Osteoblast (primary cell): ENCODE measurements around the gene SORCS3. TPM values are rescaled to one million over a fixed set of nuclear protein-coding genes. Genes with fewer than 3 reads are reported as not detected.

Experiments
- DNase-seq: peaks from one replicate; pipeline ENCODE4 v3.0.0; 2011; ENCODE audit warnings: low spot score, mixed read lengths; ENCODE audit not compliant: insufficient read length; ENCODE audit errors: missing footprints
- H2AFZ ChIP-seq: 2 replicates; pipeline ENCODE4 v1.6.0; 2011; ENCODE audit warnings: mild to moderate bottlenecking, low read length
- H3K27ac ChIP-seq: 2 replicates; pipeline ENCODE4 v1.5.1; 2011; ENCODE audit warnings: mild to moderate bottlenecking, low read depth, low read length, moderate library complexity
- H3K27me3 ChIP-seq: 2 replicates; pipeline ENCODE4 v1.6.0; 2012; ENCODE audit warnings: mild to moderate bottlenecking, control low read depth, inconsistent platforms, low read length, moderate library complexity; ENCODE audit not compliant: insufficient read depth
- H3K36me3 ChIP-seq: 2 replicates; pipeline ENCODE4 v1.5.1; 2011; ENCODE audit warnings: mild to moderate bottlenecking, low read length, control low read depth, moderate library complexity; ENCODE audit not compliant: insufficient read depth
- H3K4me1 ChIP-seq: 2 replicates; pipeline ENCODE4 v1.5.1; 2011; ENCODE audit warnings: mild to moderate bottlenecking, low read length, control low read depth, moderate library complexity; ENCODE audit not compliant: insufficient read depth
- H3K4me2 ChIP-seq: 2 replicates; pipeline ENCODE4 v1.6.0; 2011; ENCODE audit warnings: mild to moderate bottlenecking, low read length; ENCODE audit not compliant: insufficient read depth
- H3K4me3 ChIP-seq: fragments of 200-600 bp; sonication (generic); 3 replicates; pipeline ENCODE4 v1.5.1; 2012; ENCODE audit warnings: mild to moderate bottlenecking, low read length, inconsistent platforms; ENCODE audit not compliant: insufficient read depth
- H3K79me2 ChIP-seq: 2 replicates; pipeline ENCODE4 v1.6.0; 2012; ENCODE audit warnings: mild to moderate bottlenecking, low read length, control low read depth, inconsistent platforms; ENCODE audit not compliant: insufficient read depth
- H3K9me3 ChIP-seq: 2 replicates; pipeline ENCODE4 v1.5.1; 2011; ENCODE audit warnings: low read depth, low read length, control low read depth
- H4K20me1 ChIP-seq: 2 replicates; pipeline ENCODE4 v1.6.0; 2012; ENCODE audit warnings: mild to moderate bottlenecking, low read length, control low read depth; ENCODE audit not compliant: insufficient read depth
- CTCF ChIP-seq: IDR thresholded peaks from 2 replicates; pipeline ENCODE4 v1.5.1; 2011; ENCODE audit warnings: mild to moderate bottlenecking, low read depth, low read length, moderate library complexity; ENCODE audit errors: extremely low read depth
- total RNA-seq: library from RNA; depleted of rRNA; stranded (reverse); fragments of >200 nt; gene quantifications from 2 replicates; pipeline ENCODE4 v1.2.3, GENCODE V29; 2012

The SORCS3 gene
- total RNA-seq, 1 donor, result not detected

- Histone ChIP-seq H3K27ac (no peak overlapping the region), H3K79me2 (no peaks in the 10 kb centered on the region), H3K4me3 (no peak overlapping the region), H3K4me1 (no peaks in the 10 kb centered on the region), H3K4me2 (no peak overlapping the region), H3K36me3 (no peaks in the 10 kb centered on the region), H3K9me3 (no peaks in the 10 kb centered on the region), H3K27me3 (no peaks in the 10 kb centered on the region), H2AFZ (no peak overlapping the region), H4K20me1 (no peaks in the 10 kb centered on the region)
- no peak for TF ChIP-seq CTCF
- no peak for DNase-seq
Measured at GRCh38 chr10:105192861-105193260, 551.8 kb downstream of the SORCS3 start.

DNA sequence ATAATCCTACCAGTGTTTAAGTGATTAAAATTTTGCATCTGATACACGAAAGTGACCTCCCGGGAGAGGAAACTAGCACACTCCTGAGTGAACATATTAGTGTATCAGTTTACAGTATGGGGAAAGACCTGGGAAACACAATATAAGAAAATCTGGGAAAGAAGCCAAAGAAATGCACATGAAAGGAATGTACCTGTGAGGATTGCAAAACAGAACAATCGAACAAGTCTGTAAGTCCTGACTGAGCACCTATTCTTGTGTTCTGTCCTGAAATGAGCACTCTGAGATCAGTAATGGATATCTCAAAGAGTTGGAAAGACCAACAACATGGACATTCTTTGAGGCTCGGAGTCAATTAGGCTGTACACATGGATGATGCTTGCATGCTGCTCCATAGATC, 554.7 kb downstream of the SORCS3 start:
- Histone ChIP-seq H4K20me1 (no peaks in the 10 kb centered on the region), H3K79me2 (no peaks in the 10 kb centered on the region), H3K36me3 (no peaks in the 10 kb centered on the region), H3K4me2 (no peak overlapping the region), H3K4me1 (no peaks in the 10 kb centered on the region), H3K9me3 (no peaks in the 10 kb centered on the region), H3K4me3 (no peak overlapping the region), H3K27me3 (no peaks in the 10 kb centered on the region), H3K27ac (no peak overlapping the region), H2AFZ (no peak overlapping the region)
- no peak for DNase-seq
- no peak for TF ChIP-seq CTCF

DNA sequence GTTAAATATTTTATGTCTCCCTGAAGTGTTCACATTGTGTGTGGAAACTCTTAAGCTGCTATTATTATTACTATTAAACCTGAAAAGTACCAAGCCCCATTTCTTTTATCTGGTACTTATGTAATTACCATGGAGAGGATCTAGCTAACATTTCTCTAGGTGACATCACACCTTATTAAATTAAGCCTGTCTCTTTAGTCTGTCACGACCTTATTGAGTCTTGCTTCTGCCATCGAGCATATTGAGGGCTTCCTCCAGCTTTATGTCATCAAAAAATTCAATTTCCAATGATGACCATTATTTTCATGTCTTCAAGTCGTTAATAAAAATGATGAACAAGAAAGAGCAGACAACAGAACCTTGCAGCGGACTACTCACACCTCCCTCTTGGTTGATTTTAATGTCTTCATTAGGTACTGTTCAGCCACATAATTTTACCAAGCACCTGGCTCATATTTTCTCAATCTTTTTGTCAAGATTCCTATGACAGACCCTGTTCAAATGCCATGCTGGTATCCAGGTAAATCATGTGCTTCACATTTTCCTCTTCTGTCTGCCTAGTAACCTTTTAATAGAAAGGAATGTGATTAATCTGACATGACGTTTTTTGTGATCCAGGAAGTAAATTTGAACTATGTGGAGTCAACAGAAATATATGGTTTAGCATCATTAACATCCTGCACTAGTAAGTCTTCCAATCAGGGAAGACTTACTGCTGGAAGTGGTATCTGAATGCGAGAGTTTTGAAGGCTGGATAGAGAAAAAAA, 556.7 kb downstream of the SORCS3 start:
- H3K79me2 ChIP-seq, result no peaks in the 10 kb centered on the region
- H3K4me1 ChIP-seq, result no peaks in the 10 kb centered on the region
- TF ChIP-seq CTCF, result no peak
- DNase-seq, result peak; percentile 11
- no peak overlapping the region for H3K4me2 ChIP-seq
- H4K20me1 ChIP-seq, result no peaks in the 10 kb centered on the region
- no peak overlapping the region for H3K27ac ChIP-seq
- no peaks in the 10 kb centered on the region for H3K27me3 ChIP-seq
- H3K36me3 ChIP-seq, result no peaks in the 10 kb centered on the region
- H3K9me3 ChIP-seq, result no peaks in the 10 kb centered on the region
- H3K4me3 ChIP-seq, result no peak overlapping the region
- no peak overlapping the region for H2AFZ ChIP-seq

DNA sequence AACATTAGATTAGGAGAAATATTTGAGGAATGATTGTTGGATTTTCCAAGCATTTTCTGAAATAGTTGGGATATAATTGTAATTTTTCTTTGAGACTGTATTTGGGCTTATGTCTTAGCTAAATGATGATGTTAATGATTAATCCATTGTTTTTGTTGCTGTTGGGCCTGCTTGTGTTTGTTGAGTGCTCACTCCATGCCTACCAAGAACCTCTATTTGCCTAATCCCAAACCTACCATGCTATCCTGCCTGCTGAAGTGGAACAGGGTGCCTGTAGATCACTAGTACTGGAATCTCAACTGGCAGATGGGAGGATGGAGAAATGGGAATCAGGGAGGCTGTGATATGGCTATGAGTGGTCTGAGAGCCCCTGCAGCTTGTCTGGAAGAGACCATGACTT, 565.5 kb downstream of the SORCS3 start:
- Histone ChIP-seq H3K27ac (no peak overlapping the region), H3K4me3 (no peak overlapping the region), H2AFZ (no peak overlapping the region), H3K79me2 (no peaks in the 10 kb centered on the region), H3K4me1 (no peaks in the 10 kb centered on the region), H3K9me3 (peaks cover 6% of the 10 kb centered on the region), H3K27me3 (no peaks in the 10 kb centered on the region), H4K20me1 (no peaks in the 10 kb centered on the region), H3K4me2 (no peak overlapping the region), H3K36me3 (no peaks in the 10 kb centered on the region)
- no peak for TF ChIP-seq CTCF
- no peak for DNase-seq
